ENCODE measurements around the gene UNC79.

GRCh38 chr14:93741556-93742230 lies 311.0 kb downstream of the UNC79 start:
- TF ChIP-seq CTCF (IDR thresholded peaks at IDR 0.05) (no peak), POLR2A (IDR thresholded peaks at IDR 0.05) (no peak), EP300 (IDR thresholded peaks at IDR 0.05; ENCODE audit: low read depth) (no peak)

Measured in transverse colon (tissue), 3 donors.